Measurements from ENCODE around the gene SIM2. TPM values are rescaled to one million over a fixed set of nuclear protein-coding genes. Genes with fewer than 3 reads are reported as not detected.

Gene SIM2
- polyA plus RNA-seq, 3 donors, result 24.0 to 26.1 (median 25.9) TPM

- DNase-seq, result no peak
Measured at GRCh38 chr21:36792505-36792967, 93.6 kb downstream of the SIM2 start.

DNA sequence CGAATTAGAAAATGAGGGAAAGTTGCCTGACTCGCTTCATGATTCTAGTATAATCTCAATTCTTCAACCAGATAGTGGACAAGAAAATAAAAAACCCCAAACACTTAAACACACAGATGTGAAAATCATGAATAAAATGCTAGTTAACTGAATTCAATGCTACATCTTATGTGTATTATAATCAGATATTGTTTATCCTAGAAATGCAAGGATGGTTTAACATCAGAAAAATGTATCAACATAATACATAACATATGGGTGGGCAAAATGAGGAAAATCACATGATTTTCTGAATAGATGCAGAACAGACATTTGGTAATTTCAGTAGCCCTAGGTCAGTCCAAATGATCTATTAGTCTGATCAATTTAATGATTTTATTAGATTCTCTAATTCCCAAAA, 97.2 kb downstream of the SIM2 start:
- DNase-seq, result no peak

- DNase-seq, result no peak
Measured at GRCh38 chr21:36798491-36798890, 99.6 kb downstream of the SIM2 start.

Other genes with a start within 250 kb of the SIM2 start
- gene CLDN14, start 219.0 kb upstream of the SIM2 start, polyA plus RNA-seq (ENCODE audit: insufficient read length in 3 of 3), result 1 to 10 TPM; 2.8 to 5.1 (median 4.0) TPM